Activated CD4-positive, CD25-positive, alpha-beta regulatory T cell treated with anti-CD3 and anti-CD28 coated beads, Interleukin-2, amount 50 U/mL, for 16 hours (primary cell): ENCODE measurements around the gene SDCBP2.
A peak's percentile ranks its signal among the peaks of the same experiment; 100 is the strongest.

ENCODE experiments used
- DNase-seq: peaks from one replicate; pipeline ENCODE4 v3.0.0-alpha.2; 2020; ENCODE audit warnings: low read depth, low spot score

SDCBP2 gene

DNA sequence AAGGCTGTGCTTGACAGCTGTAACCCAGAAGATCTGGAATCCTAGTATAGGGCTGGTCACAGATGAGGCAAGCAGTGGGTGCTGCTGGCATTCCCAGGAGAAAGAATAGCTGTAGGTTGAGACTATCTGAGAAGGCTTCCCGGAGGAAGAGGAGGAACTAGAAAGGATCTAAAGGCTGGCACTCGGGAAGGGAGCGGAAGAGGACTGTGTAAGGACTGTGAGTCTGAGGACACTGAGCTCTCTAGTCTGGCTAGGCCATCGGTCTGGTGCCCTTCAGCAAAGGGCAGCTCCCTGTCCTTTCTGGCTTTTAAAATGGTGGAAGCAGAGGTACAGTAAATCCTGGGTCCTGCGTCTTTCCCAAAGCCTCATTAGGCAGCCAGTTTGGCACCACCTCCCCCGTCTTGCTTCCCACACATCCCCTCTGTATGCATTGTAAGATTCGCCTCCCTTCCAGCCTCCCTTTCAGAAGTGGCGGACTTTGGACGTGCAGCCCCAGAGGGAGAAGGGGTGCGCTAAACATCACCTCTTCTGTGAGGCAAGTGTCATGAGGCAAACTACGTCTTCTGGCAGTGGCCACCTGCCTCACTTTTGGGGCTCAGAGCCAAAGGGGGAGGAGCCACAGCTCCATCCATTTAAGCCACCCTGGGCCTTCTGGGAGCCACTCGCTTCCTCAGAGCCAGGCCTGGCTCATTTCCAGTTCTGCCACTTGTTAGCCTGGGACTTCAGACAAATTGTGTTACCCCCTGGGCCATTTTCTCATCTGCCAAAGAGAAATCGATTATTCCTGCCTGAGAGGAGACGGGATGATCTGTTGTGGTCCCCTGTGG, 54.2 kb downstream of the SDCBP2 start:
- no peak for DNase-seq

GRCh38 chr20:1273366-1273765, 55.6 kb downstream of the SDCBP2 start:
- no peak for DNase-seq

DNA sequence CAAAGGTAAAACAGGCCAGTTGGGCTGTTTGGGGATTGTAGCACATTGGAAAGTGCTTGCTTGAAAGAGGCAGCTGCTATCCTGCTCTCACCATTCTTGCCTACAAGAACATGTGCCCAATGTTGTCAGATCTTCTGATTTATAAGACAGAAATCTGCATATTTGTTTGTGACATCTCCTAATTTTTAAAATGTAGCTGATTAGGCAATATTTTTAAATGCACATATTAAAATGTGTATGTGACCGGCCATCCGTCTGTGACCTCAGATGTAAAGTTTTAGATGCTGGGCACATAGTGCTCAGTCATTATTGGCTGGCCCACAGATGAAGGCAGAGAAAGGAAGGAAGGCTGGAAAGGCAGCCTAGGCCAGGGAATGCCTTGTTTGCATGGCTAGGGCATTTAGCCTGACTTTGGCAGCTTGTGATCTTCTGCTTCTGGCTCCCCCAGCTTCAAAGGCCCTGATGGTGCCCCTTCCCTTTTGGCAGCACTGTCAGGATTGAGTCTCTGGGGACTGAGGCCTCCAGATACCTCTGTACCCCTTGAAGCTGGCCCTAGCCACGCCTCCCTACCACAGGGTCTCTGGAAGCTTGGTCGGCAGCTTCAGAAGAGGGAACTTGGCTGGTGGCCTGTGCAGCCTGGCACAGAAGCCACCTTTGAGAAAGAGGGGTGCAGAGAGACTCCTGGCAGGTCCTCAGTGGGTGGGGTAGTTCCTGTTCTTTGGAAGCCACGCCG, 56.4 kb downstream of the SDCBP2 start:
- DNase-seq, result no peak

DNA sequence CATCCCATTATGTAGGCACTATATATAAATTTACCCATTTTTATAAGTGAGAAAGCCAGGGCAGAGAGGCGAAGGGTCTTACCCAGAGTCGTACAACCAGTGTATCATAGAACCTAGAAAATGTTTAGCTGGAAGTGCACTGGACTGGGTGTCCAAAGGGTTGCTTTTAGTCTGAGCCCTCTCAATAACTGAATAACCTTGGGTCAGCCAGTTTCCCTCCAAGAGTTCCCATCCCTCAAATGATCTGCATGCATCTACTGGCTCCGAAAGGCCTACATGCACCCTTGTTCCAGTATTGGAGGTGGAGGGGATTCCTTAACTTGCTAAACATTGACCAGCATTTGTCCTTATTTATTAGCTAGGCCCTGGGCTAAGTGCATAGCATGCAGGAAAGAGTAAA, 59.1 kb downstream of the SDCBP2 start:
- no peak for DNase-seq

GRCh38 chr20:1269235-1269634, 59.7 kb downstream of the SDCBP2 start:
- DNase-seq, result no peak

GRCh38 chr20:1267809-1268374, 61.0 kb downstream of the SDCBP2 start:
- no peak for DNase-seq

DNA sequence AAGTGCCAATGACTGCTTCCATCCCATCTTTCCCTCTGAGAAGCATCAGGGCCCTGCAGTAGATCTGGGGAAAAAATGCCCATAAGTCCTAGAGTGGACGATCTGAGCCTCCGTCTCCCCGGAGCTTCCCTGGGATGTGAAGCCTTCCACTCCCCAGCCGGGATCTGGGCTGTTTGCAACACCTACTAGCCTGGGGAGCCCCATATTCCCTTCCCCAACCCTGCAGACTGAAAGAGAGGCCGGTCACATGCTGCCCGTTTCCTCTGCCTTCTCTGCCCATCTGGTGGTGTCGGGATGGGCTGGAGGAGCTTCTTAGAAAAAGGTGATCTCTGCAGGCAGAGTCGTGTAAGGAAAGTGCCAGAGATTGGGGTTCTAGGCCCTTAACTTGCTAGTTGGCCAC, 61.8 kb downstream of the SDCBP2 start:
- DNase-seq, result no peak

- DNase-seq, result peak; percentile 41
Measured at GRCh38 chr20:1266167-1266973, 62.6 kb downstream of the SDCBP2 start, which contains the start of gene SNPH. Gene SNPH (plus strand): TSS chr20:1266294. CDS start chr20:1296240, 29,946 bp downstream.

GRCh38 chr20:1265916-1266166, 63.1 kb downstream of the SDCBP2 start:
- no peak for DNase-seq

DNA sequence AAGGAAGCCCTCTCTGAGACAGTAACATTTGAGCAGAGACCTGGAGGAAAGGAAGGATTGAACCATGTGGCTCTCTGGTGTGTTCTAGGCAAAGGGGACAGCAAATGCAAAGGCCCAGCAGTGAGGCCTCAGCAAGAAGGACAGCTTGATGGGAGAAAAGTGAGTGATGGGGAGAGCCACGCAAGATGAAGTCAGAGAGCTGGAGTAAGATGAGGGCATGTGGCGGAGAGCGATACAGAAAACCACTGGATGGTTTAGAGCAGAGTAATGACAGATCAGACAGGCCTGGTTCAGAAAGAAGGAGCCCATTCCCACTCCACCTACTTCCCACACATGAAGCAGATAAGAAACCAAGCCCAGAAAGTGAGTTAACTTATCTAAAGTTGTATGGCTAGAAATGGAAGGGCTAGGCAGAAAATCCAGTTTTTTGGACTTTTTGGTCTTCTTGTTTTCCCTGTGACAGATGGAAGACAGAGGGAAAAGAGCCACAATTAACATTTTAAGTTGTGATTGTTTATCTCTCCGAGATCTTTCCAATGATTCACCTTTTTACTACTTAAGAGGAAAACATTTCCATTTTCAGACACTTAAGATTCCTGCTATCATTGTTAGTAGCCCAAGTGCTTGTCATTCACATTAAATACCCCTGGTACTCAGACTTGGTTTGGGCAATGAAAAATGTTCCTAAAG, 63.6 kb downstream of the SDCBP2 start:
- DNase-seq, result no peak

- DNase-seq, result no peak
Measured at GRCh38 chr20:1264727-1265126, 64.2 kb downstream of the SDCBP2 start.

GRCh38 chr20:1263853-1264252, 65.1 kb downstream of the SDCBP2 start:
- DNase-seq, result no peak
